ENCODE data around the gene MAGI1. TPM values are rescaled to one million over a fixed set of nuclear protein-coding genes. Genes with fewer than 3 reads are reported as not detected.

MAGI1 gene
- total RNA-seq, 2 experiments from 2014 or later, result 0.47 to 0.51 TPM

GRCh38 chr3:65638301-65638700 is 400.4 kb downstream of the MAGI1 start:
- intact Hi-C loops (cut with micrococcal nuclease), result no loop called here
- H3K27ac Mint-ChIP-seq, result no peak overlapping the region
- DNase-seq (no peak), ATAC-seq (no peak)
- no peaks in the 10 kb centered on the region for H3K4me1 Mint-ChIP-seq (ENCODE audit: low read depth)
- H3K36me3 Mint-ChIP-seq (ENCODE audit: low read depth), result no peaks in the 10 kb centered on the region
- ChIA-PET CTCF (no interaction called here), POLR2A (no interaction called here)
- no peaks in the 10 kb centered on the region for H3K27me3 Mint-ChIP-seq
- H3K9me3 Mint-ChIP-seq, result peaks cover 3% of the 10 kb centered on the region
- H3K4me3 Mint-ChIP-seq, result no peak overlapping the region
- TF ChIP-seq CTCF (IDR thresholded peaks at IDR 0.05), result no peak

GRCh38 chr3:65636326-65636725 is 402.4 kb downstream of the MAGI1 start:
- CTCF ChIA-PET, result no interaction called here
- H3K36me3 Mint-ChIP-seq (ENCODE audit: low read depth), result no peaks in the 10 kb centered on the region
- no peak for DNase-seq
- POLR2A ChIA-PET, result no interaction called here
- H3K27me3 Mint-ChIP-seq, result no peaks in the 10 kb centered on the region
- no peak for TF ChIP-seq CTCF (IDR thresholded peaks at IDR 0.05)
- ATAC-seq, result no peak
- intact Hi-C loops (cut with micrococcal nuclease), result no loop called here
- H3K27ac Mint-ChIP-seq, result no peak overlapping the region
- no peak overlapping the region for H3K4me3 Mint-ChIP-seq
- no peaks in the 10 kb centered on the region for H3K4me1 Mint-ChIP-seq (ENCODE audit: low read depth)
- H3K9me3 Mint-ChIP-seq, result peaks cover 3% of the 10 kb centered on the region

GRCh38 chr3:65635657-65636056 is 403.1 kb downstream of the MAGI1 start:
- no peak for ATAC-seq
- no peaks in the 10 kb centered on the region for H3K27me3 Mint-ChIP-seq
- H3K4me3 Mint-ChIP-seq, result no peak overlapping the region
- TF ChIP-seq CTCF (IDR thresholded peaks at IDR 0.05), result no peak
- H3K4me1 Mint-ChIP-seq (ENCODE audit: low read depth), result no peaks in the 10 kb centered on the region
- DNase-seq, result no peak
- H3K27ac Mint-ChIP-seq, result no peak overlapping the region
- no peaks in the 10 kb centered on the region for H3K36me3 Mint-ChIP-seq (ENCODE audit: low read depth)
- intact Hi-C loops (cut with micrococcal nuclease), result no loop called here
- POLR2A ChIA-PET, result no interaction called here
- H3K9me3 Mint-ChIP-seq, result peaks cover 3% of the 10 kb centered on the region
- CTCF ChIA-PET, result no interaction called here

GRCh38 chr3:65633018-65633638 is 405.6 kb downstream of the MAGI1 start:
- intact Hi-C loops (cut with micrococcal nuclease), result no loop called here
- H3K27me3 Mint-ChIP-seq, result no peaks in the 10 kb centered on the region
- H3K4me3 Mint-ChIP-seq, result no peak overlapping the region
- ChIA-PET POLR2A (no interaction called here), CTCF (no interaction called here)
- no peaks in the 10 kb centered on the region for H3K36me3 Mint-ChIP-seq (ENCODE audit: low read depth)
- peaks cover 2% of the 10 kb centered on the region for H3K9me3 Mint-ChIP-seq
- ATAC-seq, result no peak
- no peaks in the 10 kb centered on the region for H3K4me1 Mint-ChIP-seq (ENCODE audit: low read depth)
- no peak for TF ChIP-seq CTCF (IDR thresholded peaks at IDR 0.05)
- H3K27ac Mint-ChIP-seq, result no peak overlapping the region
- DNase-seq, result no peak

GRCh38 chr3:65632414-65632813 is 406.3 kb downstream of the MAGI1 start:
- H3K27me3 Mint-ChIP-seq, result no peaks in the 10 kb centered on the region
- intact Hi-C loops (cut with micrococcal nuclease), result no loop called here
- no peak for TF ChIP-seq CTCF (IDR thresholded peaks at IDR 0.05)
- DNase-seq (no peak), ATAC-seq (no peak)
- no peaks in the 10 kb centered on the region for H3K4me1 Mint-ChIP-seq (ENCODE audit: low read depth)
- POLR2A ChIA-PET, result no interaction called here
- no peak overlapping the region for H3K4me3 Mint-ChIP-seq
- H3K36me3 Mint-ChIP-seq (ENCODE audit: low read depth), result no peaks in the 10 kb centered on the region
- CTCF ChIA-PET, result no interaction called here
- no peak overlapping the region for H3K27ac Mint-ChIP-seq
- peaks cover 2% of the 10 kb centered on the region for H3K9me3 Mint-ChIP-seq
